HG03521 (cell line): ENCODE results near the gene FMO1.
"Not testable (repeated sequence)": the region's sequence is repeated elsewhere in the genome, so short reads cannot be mapped to it uniquely, and the experiment has no call there.

Experiments used
- ATAC-seq: cut with Tn5 transposase; IDR thresholded peaks from one replicate; pipeline ENCODE4 v1.9.1; 2021; ENCODE audit warnings: mild to moderate bottlenecking, moderate library complexity; ENCODE audit not compliant: unreplicated experiment

FMO1 gene

GRCh38 chr1:171279234-171279633, 30.9 kb downstream of the FMO1 start:
- no peak for ATAC-seq

- ATAC-seq, result no peak
Measured at GRCh38 chr1:171279678-171280077, 31.4 kb downstream of the FMO1 start.

- no peak for ATAC-seq
Measured at GRCh38 chr1:171280599-171280998, 32.3 kb downstream of the FMO1 start.

- ATAC-seq, result no peak
Measured at GRCh38 chr1:171286032-171286705, 37.9 kb downstream of the FMO1 start.

GRCh38 chr1:171290621-171291020, 42.3 kb downstream of the FMO1 start:
- no peak for ATAC-seq

GRCh38 chr1:171292799-171293198, 44.5 kb downstream of the FMO1 start:
- ATAC-seq, result no peak

GRCh38 chr1:171295383-171295782, 47.1 kb downstream of the FMO1 start:
- not testable (repeated sequence) for ATAC-seq

GRCh38 chr1:171295821-171296220, 47.5 kb downstream of the FMO1 start:
- no peak for ATAC-seq

- no peak for ATAC-seq
Measured at GRCh38 chr1:171296897-171297296, 48.6 kb downstream of the FMO1 start.

- ATAC-seq, result no peak
Measured at GRCh38 chr1:171298696-171299095, 50.4 kb downstream of the FMO1 start.

- ATAC-seq, result no peak
Measured at GRCh38 chr1:171299342-171299741, 51.0 kb downstream of the FMO1 start.

GRCh38 chr1:171300401-171300800, 52.1 kb downstream of the FMO1 start:
- no peak for ATAC-seq

- ATAC-seq, result no peak
Measured at GRCh38 chr1:171310661-171311087, 62.4 kb downstream of the FMO1 start.

GRCh38 chr1:171311771-171312558, 63.7 kb downstream of the FMO1 start:
- no peak for ATAC-seq

GRCh38 chr1:171313319-171313834, 65.1 kb downstream of the FMO1 start:
- peak; percentile 34 for ATAC-seq

GRCh38 chr1:171313835-171314320, 65.6 kb downstream of the FMO1 start, which contains the start of gene FMO4:
Gene FMO4 (plus strand): TSS chr1:171314183. CDS start chr1:171319826, 5,643 bp downstream.
- peak; percentile 100 for ATAC-seq

- ATAC-seq, result no peak
Measured at GRCh38 chr1:171329251-171329650, 81.0 kb downstream of the FMO1 start.

- no peak for ATAC-seq
Measured at GRCh38 chr1:171334024-171334640, 85.8 kb downstream of the FMO1 start.
